ENCODE data around the gene ANO6.
A peak's percentile ranks its signal among the peaks of the same experiment; 100 is the strongest.

Gene ANO6

DNA sequence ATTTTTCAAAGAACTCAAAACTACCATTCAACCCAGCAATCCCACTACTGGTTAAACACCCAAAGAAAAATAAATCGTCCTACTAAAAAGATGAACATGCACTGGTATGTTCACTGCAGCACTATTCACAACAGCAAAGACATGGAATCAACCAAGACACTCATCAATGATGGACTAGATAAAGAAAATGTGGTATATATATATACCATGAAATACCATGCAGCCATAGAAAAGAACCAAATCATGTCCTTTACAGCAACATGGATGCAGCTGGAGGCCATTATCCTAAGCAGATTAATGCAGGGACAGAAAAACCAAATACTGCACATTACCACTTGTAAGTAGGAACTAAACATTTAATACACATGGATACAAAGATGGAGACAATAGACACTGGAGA, 3.8 kb upstream of the ANO6 start:
- DNase-seq (ENCODE audit: low read depth) = no peak

- no peak for DNase-seq (ENCODE audit: low read depth)
Measured at GRCh38 chr12:45213107-45213506, 2.8 kb upstream of the ANO6 start.

DNA sequence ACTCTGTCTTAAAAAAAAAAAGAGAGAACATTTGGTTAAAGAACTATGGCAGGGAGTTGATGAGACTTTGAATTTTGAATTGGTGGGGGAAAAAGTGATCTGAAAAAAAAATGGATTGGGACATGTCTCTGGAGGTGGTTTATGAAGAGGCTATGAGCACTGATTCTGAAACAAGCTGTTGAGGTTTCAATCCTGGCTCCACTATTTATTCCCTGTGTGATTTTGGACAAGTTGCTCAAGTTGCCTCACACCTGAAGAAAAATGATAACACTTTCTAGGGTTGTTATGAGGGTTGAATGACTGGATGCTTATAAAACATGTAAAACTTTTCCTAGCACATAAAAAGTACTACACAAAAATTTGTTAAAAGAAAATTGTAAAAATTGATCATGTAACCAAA, 1.8 kb upstream of the ANO6 start:
- DNase-seq (ENCODE audit: low read depth) = no peak

DNA sequence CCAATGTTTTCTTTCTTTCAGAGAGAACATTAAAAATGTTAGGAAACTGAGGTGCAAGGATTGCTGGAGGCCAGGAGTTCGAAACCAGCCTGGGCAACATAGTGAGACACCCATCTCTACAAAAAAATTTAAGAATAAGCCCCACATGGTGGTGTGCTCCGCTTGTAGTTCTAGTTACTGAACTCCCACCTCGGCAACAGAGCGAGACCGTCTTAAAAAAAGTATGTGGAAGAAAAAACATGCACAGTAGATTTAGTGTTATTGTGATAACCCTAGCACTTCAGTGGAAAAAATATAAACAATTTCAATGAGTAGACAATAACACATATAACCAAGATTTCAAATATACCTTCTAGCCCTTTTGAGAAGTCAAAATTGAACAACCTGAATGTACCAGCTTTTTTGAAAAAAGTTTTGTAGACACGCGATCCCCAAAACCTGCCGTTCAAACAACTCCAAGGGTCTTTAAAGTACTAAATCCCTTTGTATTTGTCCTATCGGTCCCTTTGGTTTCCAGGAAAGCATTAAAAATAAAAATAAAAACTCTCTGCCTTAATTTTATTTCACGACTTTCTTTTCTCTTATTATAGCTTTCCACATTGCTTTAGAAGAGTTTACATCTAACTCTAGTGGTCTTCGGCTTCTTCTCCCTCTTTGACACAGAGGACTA, 1.0 kb upstream of the ANO6 start:
- DNase-seq (ENCODE audit: low read depth) = no peak

DNA sequence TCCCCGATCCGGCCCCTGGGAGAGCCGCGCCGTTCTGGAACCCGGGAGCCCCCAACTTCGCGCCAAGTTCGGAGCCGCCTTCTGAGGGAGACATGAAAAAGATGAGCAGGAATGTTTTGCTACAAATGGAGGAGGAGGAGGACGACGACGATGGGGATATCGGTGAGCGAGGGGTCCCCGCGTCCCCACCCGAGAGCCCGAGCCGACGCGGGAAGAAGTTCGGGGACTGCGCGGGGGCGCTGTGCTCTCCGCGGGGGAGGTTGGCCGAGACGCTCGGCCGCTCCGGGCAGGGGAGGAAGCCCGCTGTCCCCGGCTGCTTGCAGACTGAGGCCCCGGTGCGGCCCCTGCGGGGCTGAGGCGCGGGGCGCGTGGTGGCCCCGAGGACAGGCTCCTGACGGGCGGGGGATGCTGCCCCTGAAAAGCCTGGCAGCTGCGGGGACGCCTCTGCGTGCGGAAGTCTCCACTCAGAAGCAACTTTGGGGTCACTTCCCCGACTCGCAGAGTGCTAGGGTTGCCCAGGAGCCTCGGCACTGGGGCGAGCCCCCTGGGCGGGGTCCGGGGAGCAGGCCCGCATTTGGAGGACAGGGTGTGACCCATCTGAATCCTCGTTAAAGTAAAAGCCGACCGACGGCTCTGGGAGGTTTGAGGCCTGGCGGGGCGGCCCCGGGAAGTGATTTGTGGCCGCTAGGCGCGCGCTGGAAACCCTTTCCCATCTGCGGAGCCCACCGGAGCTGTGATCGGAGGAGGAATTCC, 511 bp downstream of the ANO6 start:
- DNase-seq (ENCODE audit: low read depth) = no peak

DNA sequence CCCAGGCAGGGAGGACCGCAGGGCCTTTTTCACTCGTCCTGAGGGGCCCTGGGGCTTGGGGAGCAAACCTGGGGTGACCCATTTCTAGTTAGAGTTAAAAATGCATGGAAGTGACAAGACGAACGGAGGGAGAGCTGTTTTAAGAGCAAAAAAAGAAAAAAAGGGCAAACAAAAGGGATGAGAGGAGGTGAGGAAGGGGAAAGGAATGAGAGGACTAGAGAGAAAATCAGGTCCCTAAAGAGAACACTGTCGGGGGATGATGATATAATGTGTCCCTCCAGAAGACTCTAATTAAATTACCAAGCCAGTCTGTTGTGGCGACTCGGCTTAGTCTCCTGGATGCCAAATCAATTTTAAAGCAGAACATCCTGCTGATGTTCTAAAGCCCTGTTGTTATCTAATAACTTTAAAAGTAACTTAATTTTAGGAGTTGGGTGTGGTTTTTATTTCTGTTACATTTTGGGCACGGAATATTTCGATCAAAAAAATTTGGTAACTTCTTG, 1.1 kb downstream of the ANO6 start:
- DNase-seq (ENCODE audit: low read depth) = no peak

DNA sequence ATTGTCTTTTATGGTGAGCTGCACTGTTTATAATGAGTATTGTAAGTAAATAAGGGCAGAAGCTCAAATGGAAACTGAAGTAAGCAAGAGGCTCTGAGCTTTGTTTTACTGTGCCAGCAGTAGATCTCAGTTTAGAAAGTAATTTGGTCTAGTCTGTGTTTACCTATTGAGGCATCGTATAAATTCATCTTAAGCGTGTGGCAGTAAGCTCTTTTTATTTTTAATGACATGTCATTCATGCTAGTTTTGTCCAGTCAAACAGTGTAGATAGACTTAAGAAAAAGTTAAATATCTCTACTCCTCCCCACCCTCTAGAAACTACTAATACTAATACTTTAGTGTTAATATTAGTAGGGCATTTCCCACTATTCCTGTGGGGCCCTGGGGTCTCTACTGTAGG, 2.0 kb downstream of the ANO6 start:
- no peak for DNase-seq (ENCODE audit: low read depth)

DNA sequence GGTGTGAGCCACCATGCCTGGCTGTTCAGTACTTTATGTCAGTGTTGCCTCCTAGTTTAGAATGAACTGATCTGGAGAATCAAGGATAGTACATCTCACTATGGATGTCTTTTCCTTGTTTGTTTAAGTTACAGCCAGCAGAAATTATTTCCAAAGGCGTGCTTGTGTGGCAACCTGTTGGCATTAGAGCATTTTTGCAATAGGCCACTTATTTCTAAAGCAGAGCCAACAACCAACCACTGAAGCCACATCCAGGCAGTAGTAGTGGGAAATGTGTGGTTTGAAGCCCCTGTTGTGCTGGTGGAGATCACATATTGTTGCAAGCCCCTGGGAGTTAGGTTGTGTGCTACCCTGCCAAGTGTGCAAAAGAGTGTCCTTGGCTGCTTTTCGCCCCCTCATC, 3.7 kb downstream of the ANO6 start:
- DNase-seq (ENCODE audit: low read depth) = no peak

GRCh38 chr12:45220363-45220931, 4.6 kb downstream of the ANO6 start:
- DNase-seq (ENCODE audit: low read depth) = no peak

- no peak for DNase-seq (ENCODE audit: low read depth)
Measured at GRCh38 chr12:45220969-45221368, 5.1 kb downstream of the ANO6 start.

GRCh38 chr12:45223868-45224267, 8.0 kb downstream of the ANO6 start:
- no peak for DNase-seq (ENCODE audit: low read depth)

DNA sequence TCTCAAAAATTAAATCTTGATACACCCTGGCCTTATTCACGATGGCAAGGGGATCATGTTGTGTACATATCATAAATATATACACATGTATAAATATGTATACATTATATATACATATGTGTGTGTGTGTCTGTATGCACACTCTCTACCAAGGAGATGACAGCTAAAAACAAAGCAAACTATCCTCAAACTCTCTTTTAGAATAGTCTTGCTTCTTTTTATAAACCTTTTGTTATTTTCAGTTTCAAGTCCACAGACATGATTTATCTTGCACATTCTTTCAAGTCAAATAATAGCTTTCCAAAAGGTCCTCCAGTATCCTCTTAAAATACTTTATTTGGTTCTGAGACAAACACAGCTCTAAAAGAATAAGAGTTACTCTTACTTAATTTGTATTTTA, 8.4 kb downstream of the ANO6 start:
- DNase-seq (ENCODE audit: low read depth) = no peak

GRCh38 chr12:45226021-45226420, 10.1 kb downstream of the ANO6 start:
- no peak for DNase-seq (ENCODE audit: low read depth)

- no peak for DNase-seq (ENCODE audit: low read depth)
Measured at GRCh38 chr12:45227316-45228067, 11.6 kb downstream of the ANO6 start.

GRCh38 chr12:45231515-45232145, 15.7 kb downstream of the ANO6 start:
- DNase-seq (ENCODE audit: low read depth) = no peak

- no peak for DNase-seq (ENCODE audit: low read depth)
Measured at GRCh38 chr12:45232146-45232755, 16.4 kb downstream of the ANO6 start.

DNA sequence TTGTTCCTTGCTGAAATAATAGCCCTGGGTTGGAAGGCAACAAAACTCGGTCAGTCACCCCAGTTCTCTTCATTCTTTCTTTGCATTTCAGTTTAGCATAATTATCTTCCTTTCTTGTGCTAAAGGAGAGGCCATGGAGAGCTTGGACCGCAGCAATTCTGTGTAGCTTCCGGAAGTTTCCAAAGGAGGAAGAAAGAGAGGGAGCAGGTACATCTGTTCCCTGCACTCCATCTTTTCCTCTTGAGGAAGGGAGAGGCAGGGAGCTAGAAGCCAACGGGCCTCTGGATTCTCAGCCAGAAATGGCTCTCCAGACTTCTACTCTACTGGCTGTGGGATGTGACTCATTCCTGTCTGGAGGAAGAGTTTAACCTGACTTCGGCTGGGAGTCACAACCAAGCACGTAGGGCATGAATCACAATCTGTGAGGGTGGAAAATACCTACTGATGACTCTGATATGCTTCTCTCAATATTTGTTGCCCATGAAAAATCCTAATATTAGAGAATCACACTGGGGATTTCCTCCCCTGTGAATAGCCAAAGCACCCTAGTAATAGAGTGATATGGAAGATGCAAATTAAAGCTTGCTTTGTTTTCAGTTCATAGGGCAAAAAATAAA, 17.0 kb downstream of the ANO6 start:
- peak; percentile 86 for DNase-seq (ENCODE audit: low read depth)

GRCh38 chr12:45234139-45234865, 18.4 kb downstream of the ANO6 start:
- DNase-seq (ENCODE audit: low read depth) = peak; percentile 92

DNA sequence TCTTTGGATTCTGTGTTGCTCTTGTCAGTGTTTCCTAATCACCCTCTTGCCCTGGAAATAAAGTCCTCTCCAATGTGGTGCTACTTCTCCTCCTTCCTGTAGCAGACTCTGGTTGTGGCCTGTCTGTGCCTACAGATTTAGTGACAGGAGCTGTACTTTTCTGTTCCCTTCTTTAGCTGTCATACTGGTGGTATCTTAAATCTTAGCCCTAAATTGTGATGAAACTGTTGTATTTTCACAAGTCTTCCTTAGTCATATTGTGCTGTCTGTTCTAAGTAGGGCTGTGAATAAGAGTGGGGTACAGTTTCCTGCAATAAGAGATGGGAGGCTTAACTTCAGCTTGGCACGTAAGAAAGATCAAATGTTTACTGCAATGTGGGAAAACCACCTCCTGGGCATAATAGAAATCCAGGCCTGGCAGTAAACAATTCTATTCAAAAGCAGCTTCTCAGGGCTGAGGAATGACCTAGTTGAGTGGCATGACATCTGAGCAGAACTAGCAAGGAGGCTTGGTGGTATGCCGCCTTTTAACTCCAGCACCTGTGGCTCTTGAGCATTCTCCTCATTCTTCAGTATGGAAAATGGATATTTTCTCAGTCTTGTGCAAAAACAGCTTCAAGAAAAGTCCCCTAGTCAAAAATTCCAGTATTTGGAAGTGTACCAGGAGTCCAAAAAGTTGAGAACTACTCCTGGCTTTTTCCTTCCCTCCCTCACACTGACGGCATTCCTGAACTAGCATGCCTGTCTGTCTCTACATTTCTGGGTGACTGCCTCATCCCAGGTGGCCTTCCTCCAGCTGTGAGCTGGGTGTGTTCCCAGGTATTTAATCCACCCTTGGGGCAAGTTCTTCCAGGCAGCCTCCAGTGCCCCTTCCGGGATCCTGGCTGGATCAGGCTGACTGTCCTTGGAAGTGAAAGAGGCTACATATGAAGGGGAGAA, 19.5 kb downstream of the ANO6 start:
- no peak for DNase-seq (ENCODE audit: low read depth)

Data from HS-27A (cell line).